H9 (cell line): ENCODE measurements around the gene KIF6. TPM values are rescaled to one million over a fixed set of nuclear protein-coding genes. Genes with fewer than 3 reads are reported as not detected.
"Not testable (repeated sequence)": the region's sequence is repeated elsewhere in the genome, so short reads cannot be mapped to it uniquely, and the experiment has no call there.

Source experiments
- DNase-seq: peaks from one replicate; pipeline ENCODE4 v3.0.0-alpha.2; 2017
- H2AFZ ChIP-seq: one replicate; pipeline ENCODE4 v1.6.1; 2013; ENCODE audit warnings: mild to moderate bottlenecking, low read length, control low read depth, moderate library complexity
- H2AK5ac ChIP-seq: 2 replicates; pipeline ENCODE4 v1.6.1; 2013; ENCODE audit warnings: low read length, control low read depth, mixed read lengths; ENCODE audit not compliant: insufficient read length
- H2BK120ac ChIP-seq: one replicate; pipeline ENCODE4 v1.6.1; 2013; ENCODE audit warnings: low read depth, mild to moderate bottlenecking, low read length, control low read depth, inconsistent platforms; ENCODE audit not compliant: poor library complexity, severe bottlenecking
- H2BK12ac ChIP-seq: 2 replicates; pipeline ENCODE4 v1.6.1; 2013; ENCODE audit warnings: low read length, control low read depth, mixed read lengths, low read depth; ENCODE audit not compliant: insufficient read length
- H2BK15ac ChIP-seq: 2 replicates; pipeline ENCODE4 v1.6.1; 2013; ENCODE audit warnings: low read depth, low read length, control low read depth
- H2BK20ac ChIP-seq: one replicate; pipeline ENCODE4 v1.6.1; 2013; ENCODE audit warnings: low read depth, mild to moderate bottlenecking, low read length, control low read depth, inconsistent platforms; ENCODE audit not compliant: poor library complexity, severe bottlenecking
- H2BK5ac ChIP-seq: 2 replicates; pipeline ENCODE4 v1.6.1; 2013; ENCODE audit warnings: low read length, control low read depth, mixed read lengths; ENCODE audit not compliant: insufficient read length
- H3K14ac ChIP-seq: 2 replicates; pipeline ENCODE4 v1.6.1; 2013; ENCODE audit warnings: low read length, control low read depth; ENCODE audit not compliant: insufficient read depth
- H3K18ac ChIP-seq: 2 replicates; pipeline ENCODE4 v1.6.1; 2013; ENCODE audit warnings: low read depth, mild to moderate bottlenecking, mixed read lengths, low read length, control low read depth; ENCODE audit not compliant: insufficient read length
- H3K23ac ChIP-seq: 2 replicates; pipeline ENCODE4 v1.6.1; 2013; ENCODE audit warnings: low read length, control low read depth, mixed read lengths, low read depth; ENCODE audit not compliant: insufficient read length
- H3K23me2 ChIP-seq: 2 replicates; pipeline ENCODE4 v1.6.1; 2013; ENCODE audit warnings: low read depth, mild to moderate bottlenecking, mixed read lengths, low read length, control low read depth; ENCODE audit not compliant: insufficient read length, poor library complexity, severe bottlenecking
- H3K27ac ChIP-seq: 2 replicates; pipeline ENCODE4 v1.5.1; 2013; ENCODE audit warnings: low read length, control low read depth, mixed read lengths, low read depth; ENCODE audit not compliant: insufficient read length
- H3K27me3 ChIP-seq: 2 replicates; pipeline ENCODE4 v1.6.1; 2013; ENCODE audit warnings: low read length, control low read depth, inconsistent platforms; ENCODE audit not compliant: insufficient read depth
- H3K4ac ChIP-seq: 2 replicates; pipeline ENCODE4 v1.6.1; 2013; ENCODE audit warnings: low read depth, mild to moderate bottlenecking, control low read depth, inconsistent platforms, low read length, moderate library complexity
- H3K4me1 ChIP-seq: 2 replicates; pipeline ENCODE4 v1.6.1; 2013; ENCODE audit warnings: low read length, control low read depth, inconsistent platforms; ENCODE audit not compliant: insufficient read depth
- H3K4me2 ChIP-seq: 2 replicates; pipeline ENCODE4 v1.6.1; 2013; ENCODE audit warnings: low read length, control low read depth, mixed read lengths; ENCODE audit not compliant: insufficient read length, insufficient read depth
- H3K56ac ChIP-seq: 2 replicates; pipeline ENCODE4 v1.6.1; 2013; ENCODE audit warnings: low read depth, mild to moderate bottlenecking, mixed read lengths, low read length, control low read depth; ENCODE audit not compliant: insufficient read length
- H3K79me1 ChIP-seq: 2 replicates; pipeline ENCODE4 v1.6.1; 2013; ENCODE audit warnings: low read depth, mild to moderate bottlenecking, moderate library complexity, low read length, control low read depth, inconsistent platforms; ENCODE audit not compliant: insufficient read depth, poor library complexity, severe bottlenecking
- H3K79me2 ChIP-seq: 2 replicates; pipeline ENCODE4 v1.6.1; 2013; ENCODE audit warnings: low read length, control low read depth, inconsistent platforms; ENCODE audit not compliant: insufficient read depth
- H3K9ac ChIP-seq: 2 replicates; pipeline ENCODE4 v1.6.1; 2013; ENCODE audit warnings: low read length, control low read depth, mixed read lengths; ENCODE audit not compliant: insufficient read length; ENCODE audit errors: extremely low read depth
- H3K9me3 ChIP-seq: one replicate; pipeline ENCODE4 v1.6.1; 2013; ENCODE audit warnings: low read depth, low read length, inconsistent platforms; ENCODE audit not compliant: control insufficient read depth
- H3T11ph ChIP-seq: one replicate; pipeline ENCODE4 v1.6.1; 2013; ENCODE audit warnings: mild to moderate bottlenecking, low read length, control low read depth, inconsistent platforms
- H4K20me1 ChIP-seq: one replicate; pipeline ENCODE4 v1.6.1; 2013; ENCODE audit not compliant: control insufficient read depth, insufficient read length, insufficient read depth
- H4K5ac ChIP-seq: 2 replicates; pipeline ENCODE4 v1.6.1; 2013; ENCODE audit warnings: low read depth, mild to moderate bottlenecking, mixed read lengths, low read length, control low read depth; ENCODE audit not compliant: insufficient read length
- H4K8ac ChIP-seq: replicated peaks from 2 replicates; pipeline ENCODE4 v1.6.1; 2013; ENCODE audit warnings: low read length, control low read depth, mixed read lengths, low read depth; ENCODE audit not compliant: insufficient read length
- H4K91ac ChIP-seq: 2 replicates; pipeline ENCODE4 v1.6.1; 2013; ENCODE audit warnings: low read depth, mild to moderate bottlenecking, moderate library complexity, mixed read lengths, low read length, control low read depth; ENCODE audit not compliant: insufficient read length
- H3K27ac Mint-ChIP-seq, 3 experiments: 2 replicates in 2 of 3; 3 replicates in 1 of 3; pipeline ENCODE4 v1.8.0; 2020 to 2021; ENCODE audit warnings: mixed read lengths in 3 of 3, mild to moderate bottlenecking in 1 of 3, moderate library complexity in 1 of 3
- H3K27me3 Mint-ChIP-seq: 2 replicates; pipeline ENCODE4 v1.8.0; 2021; ENCODE audit warnings: low read depth, mild to moderate bottlenecking, moderate library complexity, mixed read lengths
- H3K36me3 Mint-ChIP-seq, 3 experiments: 2 replicates in 2 of 3; 3 replicates in 1 of 3; pipeline ENCODE4 v1.8.0; 2020 to 2021; ENCODE audit warnings: low read depth in 3 of 3, mixed read lengths in 3 of 3; ENCODE audit not compliant: insufficient read depth in 1 of 3
- H3K4me1 Mint-ChIP-seq, 2 experiments: 2 replicates each; pipeline ENCODE4 v1.8.0; 2020; ENCODE audit warnings: mixed read lengths in 2 of 2
- H3K4me3 Mint-ChIP-seq, 2 experiments: 2 replicates in 1 of 2; 3 replicates in 1 of 2; pipeline ENCODE4 v1.8.0; 2020 to 2021; ENCODE audit warnings: mild to moderate bottlenecking in 2 of 2, mixed read lengths in 2 of 2, moderate library complexity in 1 of 2
- H3K9me3 Mint-ChIP-seq, 2 experiments: 2 replicates in 1 of 2; 3 replicates in 1 of 2; pipeline ENCODE4 v1.8.0; 2020; ENCODE audit warnings: mild to moderate bottlenecking in 2 of 2, mixed read lengths in 2 of 2, moderate library complexity in 1 of 2
- CTCF ChIP-seq: fragments of 200-600 bp; sonication (generic); conservative IDR thresholded peaks from 3 replicates; pipeline ENCODE4 v1.8.0; 2021; ENCODE audit warnings: antibody characterized with exemption, mild to moderate bottlenecking
- WGBS: extraction: QIAGEN DNeasy Blood & Tissue Kit; methylation state at CpG from one replicate; pipeline ENCODE4 v1.1.7; 2013; ENCODE audit warnings: missing lambda C conversion rate, low lambda C conversion rate, mixed read lengths; ENCODE audit not compliant: insufficient read length; ENCODE audit errors: extremely low coverage; 5-methylcytosine and 5-hydroxymethylcytosine counted together
- total RNA-seq: library from RNA; stranded (reverse); gene quantifications from 2 replicates; pipeline ENCODE4 v1.2.1, GENCODE V29; 2021

KIF6 gene
- total RNA-seq, 1 experiment from 2014 or later, result 0.63 TPM

- Histone ChIP-seq H3K27ac (no peak overlapping the region), H4K8ac (no peak overlapping the region), H2BK20ac (no peak overlapping the region), H4K20me1 (no peaks in the 10 kb centered on the region), H2BK12ac (no peak overlapping the region), H2BK120ac (no peak overlapping the region), H3K27me3 (no peaks in the 10 kb centered on the region), H3K4me1 (no peaks in the 10 kb centered on the region), H4K5ac (no peak overlapping the region), H3K14ac (no peak overlapping the region), H3K23me2 (no peaks in the 10 kb centered on the region), H3K9me3 (no peaks in the 10 kb centered on the region), H3K23ac (no peak overlapping the region), H3K56ac (no peak overlapping the region), H4K91ac (no peak overlapping the region), H2BK5ac (no peak overlapping the region), H3K18ac (no peak overlapping the region), H3K79me2 (no peaks in the 10 kb centered on the region), H2AK5ac (no peak overlapping the region), H3K9ac (no peak overlapping the region), H3K4ac (no peak overlapping the region), H3K4me2 (no peak overlapping the region), H3T11ph (no peak overlapping the region), H3K79me1 (no peaks in the 10 kb centered on the region), H2AFZ (no peak overlapping the region), H2BK15ac (no peak overlapping the region)
- WGBS, result no CpG with 5 or more reads among the region's 3 CpGs
- Mint-ChIP-seq H3K27ac (no peak overlapping the region), H3K36me3 (peaks cover 21 to 38% (median 23%) of the 10 kb centered on the region in 3 experiments), H3K4me3 (no peak overlapping the region), H3K27me3 (no peaks in the 10 kb centered on the region; the same call in none of the 2 replicates), H3K9me3 (peaks cover 47 to 57% of the 10 kb centered on the region in 2 experiments), H3K4me1 (0 out of 4 replicates have a peak, but pooled peaks cover 2% of the 10 kb centered on the region in 2 experiments)
- DNase-seq, result no peak
- no peak for TF ChIP-seq CTCF
Measured at GRCh38 chr6:39507331-39507998, 217.7 kb downstream of the KIF6 start.

GRCh38 chr6:39502362-39502955 lies 222.7 kb downstream of the KIF6 start:
- not testable (repeated sequence) for H3K27me3 Mint-ChIP-seq, H3K18ac ChIP-seq

More at GRCh38 chr6:39502362-39502955, 222.7 kb downstream of the KIF6 start:
- not testable (repeated sequence) for H3K79me2 ChIP-seq, H3K27ac ChIP-seq, H4K5ac ChIP-seq, H3K9ac ChIP-seq, H3K23me2 ChIP-seq, H4K8ac ChIP-seq, H3K56ac ChIP-seq, DNase-seq, H3K23ac ChIP-seq, H2BK12ac ChIP-seq, H3K4me1 Mint-ChIP-seq, H3K4ac ChIP-seq, H2AFZ ChIP-seq, H3K4me1 ChIP-seq, H3K4me2 ChIP-seq, H4K91ac ChIP-seq, H2AK5ac ChIP-seq, H3T11ph ChIP-seq, H2BK20ac ChIP-seq, H3K27me3 ChIP-seq, H3K9me3 ChIP-seq, H2BK120ac ChIP-seq, H3K4me3 Mint-ChIP-seq, H2BK15ac ChIP-seq, H3K79me1 ChIP-seq, H3K27ac Mint-ChIP-seq, H3K14ac ChIP-seq, H2BK5ac ChIP-seq, H4K20me1 ChIP-seq
- Mint-ChIP-seq H3K36me3 (peaks cover 12 to 38% (median 17%) of the 10 kb centered on the region in 3 experiments), H3K9me3 (peaks cover 31 to 51% of the 10 kb centered on the region in 2 experiments)
- no CpG with 5 or more reads among the region's 3 CpGs for WGBS
